A549 (cell line): Measurements from ENCODE around the gene SSBP3. TPM values are rescaled to one million over a fixed set of nuclear protein-coding genes. Genes with fewer than 3 reads are reported as not detected.

Experiments used
- ATAC-seq, 2 experiments: fragments of 200-7000 bp in 1 of 2; fragments of >200 bp in 1 of 2; cut with Nextera tagmentation in 1 of 2; cut with Tn5 transposase in 1 of 2; 3 replicates each; pipeline versions ENCODE4 v1.8.0 to v1.9.1; 2018 to 2020; ENCODE audit warnings: mild to moderate bottlenecking in 1 of 2, moderate library complexity in 1 of 2
- CTCF ChIA-PET: fragments of 300-600 bp; sonication (Branson Sonifier 250); formaldehyde crosslinking; extraction: SDS; loops from one replicate; lab custom pipeline; 2021; ENCODE audit warnings: antibody characterized with exemption, inconsistent platforms; lab: Yijun Ruan, JAX
- POLR2A ChIA-PET: fragments of 350-600 bp; formaldehyde crosslinking; extraction: SDS; loops from one replicate; lab custom pipeline; 2021; ENCODE audit warnings: antibody characterized with exemption, inconsistent platforms; lab: Yijun Ruan, JAX
- DNase-seq, 2 experiments: peaks; one replicate each; pipeline versions ENCODE4 v3.0.0 to v3.0.0-alpha.2; 2011 to 2016; ENCODE audit warnings: low read depth in 1 of 2, low spot score in 1 of 2
- FAIRE-seq: peaks from 2 replicates; lab custom pipeline; 2011; peaks lifted over from hg19 to GRCh38; lab: Jason Lieb, UNC
- H3K27ac ChIP-seq, 2 experiments: fragments of >200 bp; sonication (Bioruptor Twin); formaldehyde crosslinking; 3 replicates each; pipeline ENCODE4 v1.5.1; 2016 to 2017
- H3K4me1 ChIP-seq: fragments of >200 bp; sonication (Bioruptor Twin); formaldehyde crosslinking; 3 replicates; pipeline ENCODE4 v1.6.1; 2016
- H3K4me2 ChIP-seq: fragments of >200 bp; sonication (Bioruptor Twin); formaldehyde crosslinking; 3 replicates; pipeline ENCODE4 v1.6.1; 2016
- H3K4me3 ChIP-seq: fragments of >200 bp; sonication (Bioruptor Twin); formaldehyde crosslinking; 3 replicates; pipeline ENCODE4 v1.5.1; 2016
- H3K9me3 ChIP-seq: fragments of >200 bp; sonication (Bioruptor Twin); formaldehyde crosslinking; 3 replicates; pipeline ENCODE4 v1.6.1; 2016
- BHLHE40 ChIP-seq: IDR thresholded peaks from 2 replicates; pipeline ENCODE4 v1.6.1; 2012; ENCODE audit warnings: low read depth, low read length, inconsistent platforms
- CBX8 ChIP-seq: fragments of 200-600 bp; sonication (generic); IDR thresholded peaks from 2 replicates; pipeline ENCODE4 v1.6.1; 2016
- CHD2 ChIP-seq: fragments of 150-350 bp; IDR thresholded peaks from 2 replicates; pipeline ENCODE4 v1.6.1; 2014; ENCODE audit warnings: low read length; ENCODE audit not compliant: partially characterized antibody
- CHD4 ChIP-seq: fragments of 200-600 bp; sonication (generic); IDR thresholded peaks from 2 replicates; pipeline ENCODE4 v1.6.1; 2016; ENCODE audit warnings: antibody characterized with exemption, mild to moderate bottlenecking, borderline replicate concordance
- EHMT2 ChIP-seq: fragments of 200-600 bp; sonication (generic); IDR thresholded peaks from 2 replicates; pipeline ENCODE4 v1.6.1; 2016; ENCODE audit warnings: antibody characterized with exemption, low read depth, mild to moderate bottlenecking, moderate library complexity
- FOSL2 ChIP-seq, 2 experiments: fragments of 450-650 bp in 1 of 2; fragments of >200 bp in 1 of 2; sonication (Bioruptor Twin) in 1 of 2; formaldehyde crosslinking; IDR thresholded peaks; 2 replicates each; pipeline versions ENCODE4 v1.5.0 to v1.6.1; 2016 to 2020; ENCODE audit warnings: mild to moderate bottlenecking in 1 of 2, moderate library complexity in 1 of 2
- FOXS1 ChIP-seq: fragments of 250-450 bp; sonication (Bioruptor Pico); IDR thresholded peaks from 2 replicates; pipeline ENCODE4 v1.5.0; 2020; ENCODE audit warnings: mild to moderate bottlenecking, moderate library complexity
- GATA3 ChIP-seq: IDR thresholded peaks from 2 replicates; pipeline ENCODE4 v1.6.1; 2012; ENCODE audit warnings: borderline replicate concordance
- HDAC2 ChIP-seq: fragments of 200-600 bp; sonication (generic); IDR thresholded peaks from 2 replicates; pipeline ENCODE4 v1.6.1; 2016
- HEYL ChIP-seq: fragments of 250-450 bp; sonication (Bioruptor Pico); IDR thresholded peaks from 2 replicates; pipeline ENCODE4 v1.8.0; 2021; ENCODE audit warnings: mild to moderate bottlenecking, moderate library complexity
- HOXA7 ChIP-seq: fragments of 250-450 bp; sonication (Bioruptor Pico); IDR thresholded peaks from 2 replicates; pipeline ENCODE4 v1.5.0; 2020; ENCODE audit warnings: mild to moderate bottlenecking, moderate library complexity
- HOXB5 ChIP-seq: fragments of 250-450 bp; sonication (Bioruptor Pico); IDR thresholded peaks from 2 replicates; pipeline ENCODE4 v1.5.0; 2020; ENCODE audit warnings: mild to moderate bottlenecking, moderate library complexity
- JUNB ChIP-seq: fragments of >200 bp; sonication (Bioruptor Twin); formaldehyde crosslinking; IDR thresholded peaks from 2 replicates; pipeline ENCODE4 v1.6.1; 2016
- KDM5A ChIP-seq: fragments of 200-600 bp; sonication (generic); IDR thresholded peaks from 2 replicates; pipeline ENCODE4 v1.6.1; 2016; ENCODE audit warnings: antibody characterized with exemption, mild to moderate bottlenecking
- MAFK ChIP-seq: fragments of 450-650 bp; IDR thresholded peaks from 2 replicates; pipeline ENCODE4 v1.6.1; 2014; ENCODE audit not compliant: partially characterized antibody
- MAZ ChIP-seq: fragments of 150-350 bp; IDR thresholded peaks from 2 replicates; pipeline ENCODE4 v1.6.1; 2014; ENCODE audit warnings: antibody characterized with exemption, low read depth, low read length, borderline replicate concordance
- NPAS2 ChIP-seq: fragments of 250-450 bp; sonication (Bioruptor Pico); IDR thresholded peaks from 2 replicates; pipeline ENCODE4 v1.8.0; 2022; ENCODE audit warnings: mild to moderate bottlenecking, moderate library complexity, borderline replicate concordance
- NR3C1 ChIP-seq: fragments of >200 bp; sonication (Bioruptor Twin); formaldehyde crosslinking; IDR thresholded peaks from 3 replicates; pipeline ENCODE4 v1.6.1; 2017
- PBX3 ChIP-seq: IDR thresholded peaks from 2 replicates; pipeline ENCODE4 v1.6.1; 2012
- POLR2A ChIP-seq: IDR thresholded peaks from 2 replicates; pipeline ENCODE4 v1.6.1; 2012; ENCODE audit warnings: mild to moderate bottlenecking, low read length
- RAD21 ChIP-seq, 2 experiments: fragments of >200 bp in 1 of 2; sonication (Bioruptor Twin) in 1 of 2; formaldehyde crosslinking in 1 of 2; IDR thresholded peaks in 1 of 2; conservative IDR thresholded peaks in 1 of 2; 2 replicates in 1 of 2; 3 replicates in 1 of 2; pipeline ENCODE4 v1.6.1; 2012 to 2018; ENCODE audit warnings: inconsistent platforms in 1 of 2
- USF2 ChIP-seq: fragments of 450-650 bp; IDR thresholded peaks from 2 replicates; pipeline ENCODE4 v1.6.1; 2014; ENCODE audit warnings: antibody characterized with exemption
- ZC3H11A ChIP-seq: fragments of 450-650 bp; IDR thresholded peaks from 2 replicates; pipeline ENCODE4 v1.6.1; 2014; ENCODE audit warnings: antibody characterized with exemption, mild to moderate bottlenecking
- ZNF302 ChIP-seq: fragments of 250-450 bp; sonication (Bioruptor Pico); IDR thresholded peaks from 2 replicates; pipeline ENCODE4 v1.9.0; 2021; ENCODE audit warnings: inconsistent platforms, mild to moderate bottlenecking, moderate library complexity
- ZSCAN20 ChIP-seq: fragments of 250-450 bp; sonication (Bioruptor Pico); IDR thresholded peaks from 2 replicates; pipeline ENCODE4 v1.8.0; 2022; ENCODE audit warnings: mild to moderate bottlenecking, moderate library complexity
- WGBS: methylation state at CpG from one replicate; pipeline ENCODE4 v1.1.6; 2017; ENCODE audit errors: missing lambda C conversion rate; 5-methylcytosine and 5-hydroxymethylcytosine counted together
- polyA plus RNA-seq, 4 experiments: library from polyadenylated mRNA; depleted of rRNA in 3 of 4; stranded (reverse); fragments of >200 nt; fragmentation: RNase III in 1 of 4; extraction: RNeasy Plus Mini Kit Qiagen cat#74134 plus additional on column Dnase treatment in 1 of 4; gene quantifications; 2 replicates in 3 of 4; 3 replicates in 1 of 4; pipeline ENCODE4 v1.2.3, GENCODE V29; 2011 to 2017
- TF ChIP-seq, protein P1 (sequence below): fragments of >200 bp; sonication (Bioruptor Twin); formaldehyde crosslinking; IDR thresholded peaks from 2 replicates; pipeline ENCODE4 v1.6.1; 2016
- TF ChIP-seq, protein P2 (sequence below): fragments of 250-450 bp; sonication (Bioruptor Pico); IDR thresholded peaks from 2 replicates; pipeline ENCODE4 v1.5.0; 2021; ENCODE audit warnings: mild to moderate bottlenecking, moderate library complexity, borderline replicate concordance
- TF ChIP-seq, protein P3 (sequence below): IDR thresholded peaks from 2 replicates; pipeline ENCODE4 v1.6.1; 2012; ENCODE audit warnings: low read depth, borderline replicate concordance
- TF ChIP-seq, protein P4 (sequence below): IDR thresholded peaks from 2 replicates; pipeline ENCODE4 v1.6.1; 2012

The SSBP3 gene
- polyA plus RNA-seq, 2 of the 4 experiments (the other 2 are of a cell fraction) = 7.2 to 9.1 TPM

DNA sequence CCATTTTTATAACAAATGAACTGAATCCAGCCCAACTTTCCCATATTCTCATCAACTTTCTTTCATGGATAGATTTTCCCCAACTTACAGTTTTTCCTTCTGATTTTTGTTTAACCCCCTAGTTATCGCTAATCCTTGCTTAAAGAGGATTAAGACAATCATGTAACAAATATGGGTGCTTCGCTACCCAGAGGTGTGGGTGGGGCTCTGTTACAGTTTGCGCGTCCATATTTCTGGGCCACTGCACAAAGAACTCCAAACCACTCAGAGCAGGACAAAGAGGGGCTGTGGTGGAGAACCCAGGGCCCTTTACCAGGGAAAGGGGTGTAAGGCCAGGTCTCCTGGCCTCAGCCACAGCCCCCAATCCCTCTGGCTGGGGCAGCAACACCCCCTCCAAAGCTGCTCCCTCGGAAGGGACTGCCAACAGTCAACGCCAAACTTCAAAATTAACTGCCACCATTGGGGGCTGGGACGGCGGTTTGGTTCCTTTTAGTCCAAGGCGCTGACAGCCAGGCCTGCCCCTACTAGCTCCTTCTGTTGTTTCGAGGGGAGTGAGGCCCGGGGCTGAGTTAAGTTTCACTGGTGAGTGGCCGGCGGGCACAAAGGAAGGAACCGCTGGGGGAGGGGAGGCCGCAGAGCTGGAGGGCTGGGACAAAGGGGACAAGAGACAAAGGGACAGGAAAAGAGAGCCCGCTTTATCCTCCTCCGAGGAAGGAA lies 27.9 kb downstream of the SSBP3 start:
- no peak for ATAC-seq
- no peak overlapping the region for H3K4me3 ChIP-seq
- FAIRE-seq = no peak
- POLR2A ChIA-PET = no interaction called here
- no peaks in the 10 kb centered on the region for H3K9me3 ChIP-seq
- H3K4me1 ChIP-seq = 0 out of 3 replicates have a peak, but pooled peaks cover 1% of the 10 kb centered on the region
- H3K4me2 ChIP-seq = no peak overlapping the region
- DNase-seq = no peak
- TF ChIP-seq EHMT2 = no peak
- no peak for TF ChIP-seq HDAC2
- TF ChIP-seq BHLHE40 = no peak
- TF ChIP-seq, protein P1, sequence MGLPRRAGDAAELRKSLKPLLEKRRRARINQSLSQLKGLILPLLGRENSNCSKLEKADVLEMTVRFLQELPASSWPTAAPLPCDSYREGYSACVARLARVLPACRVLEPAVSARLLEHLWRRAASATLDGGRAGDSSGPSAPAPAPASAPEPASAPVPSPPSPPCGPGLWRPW = no peak
- no peak for TF ChIP-seq CBX8
- TF ChIP-seq GATA3 = no peak
- TF ChIP-seq, protein P2, sequence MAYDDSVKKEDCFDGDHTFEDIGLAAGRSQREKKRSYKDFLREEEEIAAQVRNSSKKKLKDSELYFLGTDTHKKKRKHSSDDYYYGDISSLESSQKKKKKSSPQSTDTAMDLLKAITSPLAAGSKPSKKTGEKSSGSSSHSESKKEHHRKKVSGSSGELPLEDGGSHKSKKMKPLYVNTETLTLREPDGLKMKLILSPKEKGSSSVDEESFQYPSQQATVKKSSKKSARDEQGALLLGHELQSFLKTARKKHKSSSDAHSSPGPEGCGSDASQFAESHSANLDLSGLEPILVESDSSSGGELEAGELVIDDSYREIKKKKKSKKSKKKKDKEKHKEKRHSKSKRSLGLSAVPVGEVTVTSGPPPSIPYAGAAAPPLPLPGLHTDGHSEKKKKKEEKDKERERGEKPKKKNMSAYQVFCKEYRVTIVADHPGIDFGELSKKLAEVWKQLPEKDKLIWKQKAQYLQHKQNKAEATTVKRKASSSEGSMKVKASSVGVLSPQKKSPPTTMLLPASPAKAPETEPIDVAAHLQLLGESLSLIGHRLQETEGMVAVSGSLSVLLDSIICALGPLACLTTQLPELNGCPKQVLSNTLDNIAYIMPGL (CRISPR knock-in tag) = no peak
- TF ChIP-seq CHD2 = no peak
- TF ChIP-seq, protein P3, sequence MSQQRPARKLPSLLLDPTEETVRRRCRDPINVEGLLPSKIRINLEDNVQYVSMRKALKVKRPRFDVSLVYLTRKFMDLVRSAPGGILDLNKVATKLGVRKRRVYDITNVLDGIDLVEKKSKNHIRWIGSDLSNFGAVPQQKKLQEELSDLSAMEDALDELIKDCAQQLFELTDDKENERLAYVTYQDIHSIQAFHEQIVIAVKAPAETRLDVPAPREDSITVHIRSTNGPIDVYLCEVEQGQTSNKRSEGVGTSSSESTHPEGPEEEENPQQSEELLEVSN = no peak
- TF ChIP-seq ZC3H11A = no peak
- TF ChIP-seq HEYL (CRISPR knock-in tag) = no peak
- TF ChIP-seq, protein P4, sequence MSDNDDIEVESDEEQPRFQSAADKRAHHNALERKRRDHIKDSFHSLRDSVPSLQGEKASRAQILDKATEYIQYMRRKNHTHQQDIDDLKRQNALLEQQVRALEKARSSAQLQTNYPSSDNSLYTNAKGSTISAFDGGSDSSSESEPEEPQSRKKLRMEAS = no peak
- no peak for TF ChIP-seq ZNF302 (CRISPR knock-in tag)
- no peak for TF ChIP-seq FOSL2 (IDR thresholded peaks at IDR 0.05)
- TF ChIP-seq FOSL2 (CRISPR knock-in tag; IDR thresholded peaks at IDR 0.05) = no peak
- no peak for TF ChIP-seq KDM5A
- TF ChIP-seq ZSCAN20 (CRISPR knock-in tag) = no peak
- no peak for TF ChIP-seq NR3C1
- H3K27ac ChIP-seq = no peak overlapping the region
- CTCF ChIA-PET = no interaction called here
- WGBS = 96% methylated on average over 12 of the region's 17 CpGs

GRCh38 chr1:54377040-54377691 lies 29.0 kb downstream of the SSBP3 start:
- POLR2A ChIA-PET = no interaction called here
- ATAC-seq = no peak
- H3K4me1 ChIP-seq = no peaks in the 10 kb centered on the region

More at GRCh38 chr1:54377040-54377691, 29.0 kb downstream of the SSBP3 start:
- no peak for DNase-seq
- Histone ChIP-seq H3K27ac (no peak overlapping the region), H3K4me3 (no peak overlapping the region), H3K9me3 (no peaks in the 10 kb centered on the region), H3K4me2 (no peak overlapping the region)
- no peak for FAIRE-seq
- no peak for TF ChIP-seq KDM5A
- no peak for TF ChIP-seq POLR2A
- no peak for TF ChIP-seq FOXS1 (CRISPR knock-in tag)
- no peak for TF ChIP-seq HOXB5 (CRISPR knock-in tag)
- TF ChIP-seq MAFK = no peak
- TF ChIP-seq JUNB = no peak
- TF ChIP-seq PBX3 = no peak
- no peak for TF ChIP-seq ZNF302 (CRISPR knock-in tag)
- no peak for TF ChIP-seq NPAS2 (CRISPR knock-in tag)
- TF ChIP-seq USF2 = no peak
- TF ChIP-seq RAD21 (conservative IDR thresholded peaks at IDR 0.05 in 1 of 2, IDR thresholded peaks at IDR 0.05 in 1 of 2) = no peak
- no peak for TF ChIP-seq MAZ
- no peak for TF ChIP-seq EHMT2
- no peak for TF ChIP-seq CHD2
- TF ChIP-seq CHD4 = no peak
- TF ChIP-seq HOXA7 (CRISPR knock-in tag) = no peak
- CTCF ChIA-PET = interaction anchor here (1.3 kb wide), 1 partner anchor 10 kb away, joined by 3 read pairs; no protein-coding TSS in a partner anchor
- WGBS = 82% methylated on average over 6 of the region's 8 CpGs
